Endothelial cell of umbilical vein (primary cell): Measurements from ENCODE around the gene UBE2D2.

Source experiments
- CTCF ChIP-seq, 2 donors: IDR thresholded peaks; 1 replicate in 1 of 2; 2 replicates in 1 of 2; pipeline ENCODE4 v1.5.1; 2011; ENCODE audit warnings: low read length in 2 of 2, mild to moderate bottlenecking in 2 of 2, moderate library complexity in 2 of 2, control low read depth in 1 of 2, inconsistent platforms in 1 of 2, low read depth in 1 of 2; ENCODE audit not compliant: insufficient read depth in 1 of 2; ENCODE audit errors: extremely low read depth in 1 of 2
- EZH2 ChIP-seq: IDR thresholded peaks from 2 replicates; pipeline ENCODE4 v1.6.1; 2012; ENCODE audit warnings: borderline replicate concordance, low read depth, mild to moderate bottlenecking, moderate library complexity, low read length, inconsistent platforms; ENCODE audit not compliant: severe bottlenecking
- MYC ChIP-seq: IDR thresholded peaks from one replicate; pipeline ENCODE4 v1.6.1; 2011; ENCODE audit warnings: mild to moderate bottlenecking, low read depth, low read length
- POLR2A ChIP-seq: IDR thresholded peaks from 2 replicates; pipeline ENCODE4 v1.6.1; 2012; ENCODE audit warnings: low read depth, mild to moderate bottlenecking, control low read depth, low read length

- TF ChIP-seq CTCF (IDR thresholded peaks at IDR 0.05; ENCODE audit: extremely low read depth in 1 of 2, insufficient read depth in 1 of 2, low read depth in 1 of 2, low read length in 2 of 2) (no peak), EZH2 (no peak), POLR2A (no peak), MYC (no peak)
Observed at GRCh38 chr5:139636207-139636792, 75.2 kb downstream of the UBE2D2 start.
